PFSK-1 (cell line): ENCODE measurements around the gene KANK4.

Experiments
- POLR2AphosphoS5 ChIP-seq: IDR thresholded peaks from 2 replicates; pipeline ENCODE4 v1.6.1; 2012; ENCODE audit warnings: low read depth, mild to moderate bottlenecking, control low read depth, low read length, moderate library complexity
- SIN3A ChIP-seq: IDR thresholded peaks from 2 replicates; pipeline ENCODE4 v1.6.1; 2012; ENCODE audit warnings: mild to moderate bottlenecking, low read length, moderate library complexity, borderline replicate concordance; ENCODE audit not compliant: insufficient read depth
- TAF1 ChIP-seq: IDR thresholded peaks from 2 replicates; pipeline ENCODE4 v1.6.1; 2012; ENCODE audit warnings: low read length, control low read depth, borderline replicate concordance; ENCODE audit not compliant: insufficient read depth
- TF ChIP-seq, protein P1 (sequence below), 2 experiments: IDR thresholded peaks; 2 replicates each; pipeline versions ENCODE4 v1.6.1 to v1.8.0; 2011 to 2012; ENCODE audit warnings: low read depth in 2 of 2, low read length in 2 of 2, control low read depth in 1 of 2, inconsistent platforms in 1 of 2, mild to moderate bottlenecking in 1 of 2, moderate library complexity in 1 of 2; ENCODE audit not compliant: insufficient read depth in 1 of 2

DNA sequence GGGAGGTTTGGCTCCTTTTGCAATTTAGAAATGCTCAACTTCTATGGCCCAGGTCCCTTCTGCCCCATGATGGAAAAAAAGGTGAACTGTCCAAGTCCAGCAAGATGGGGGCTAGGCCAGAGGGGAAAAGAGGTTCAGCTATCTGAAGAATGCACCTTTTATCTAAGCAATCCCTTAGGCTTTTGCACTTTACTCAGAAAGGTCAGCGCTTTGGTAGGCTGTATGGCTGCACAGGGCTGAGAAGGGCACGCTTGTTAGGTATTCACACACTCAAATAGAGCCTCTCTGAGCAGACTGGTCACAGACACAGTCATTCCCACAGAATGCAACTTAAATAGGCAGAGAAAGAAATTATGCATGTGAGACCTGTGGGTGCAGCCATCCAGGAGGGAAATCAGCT is 31.0 kb downstream of the KANK4 start:
- TF ChIP-seq TAF1 (no peak), POLR2AphosphoS5 (no peak), SIN3A (no peak)
- TF ChIP-seq, protein P1, sequence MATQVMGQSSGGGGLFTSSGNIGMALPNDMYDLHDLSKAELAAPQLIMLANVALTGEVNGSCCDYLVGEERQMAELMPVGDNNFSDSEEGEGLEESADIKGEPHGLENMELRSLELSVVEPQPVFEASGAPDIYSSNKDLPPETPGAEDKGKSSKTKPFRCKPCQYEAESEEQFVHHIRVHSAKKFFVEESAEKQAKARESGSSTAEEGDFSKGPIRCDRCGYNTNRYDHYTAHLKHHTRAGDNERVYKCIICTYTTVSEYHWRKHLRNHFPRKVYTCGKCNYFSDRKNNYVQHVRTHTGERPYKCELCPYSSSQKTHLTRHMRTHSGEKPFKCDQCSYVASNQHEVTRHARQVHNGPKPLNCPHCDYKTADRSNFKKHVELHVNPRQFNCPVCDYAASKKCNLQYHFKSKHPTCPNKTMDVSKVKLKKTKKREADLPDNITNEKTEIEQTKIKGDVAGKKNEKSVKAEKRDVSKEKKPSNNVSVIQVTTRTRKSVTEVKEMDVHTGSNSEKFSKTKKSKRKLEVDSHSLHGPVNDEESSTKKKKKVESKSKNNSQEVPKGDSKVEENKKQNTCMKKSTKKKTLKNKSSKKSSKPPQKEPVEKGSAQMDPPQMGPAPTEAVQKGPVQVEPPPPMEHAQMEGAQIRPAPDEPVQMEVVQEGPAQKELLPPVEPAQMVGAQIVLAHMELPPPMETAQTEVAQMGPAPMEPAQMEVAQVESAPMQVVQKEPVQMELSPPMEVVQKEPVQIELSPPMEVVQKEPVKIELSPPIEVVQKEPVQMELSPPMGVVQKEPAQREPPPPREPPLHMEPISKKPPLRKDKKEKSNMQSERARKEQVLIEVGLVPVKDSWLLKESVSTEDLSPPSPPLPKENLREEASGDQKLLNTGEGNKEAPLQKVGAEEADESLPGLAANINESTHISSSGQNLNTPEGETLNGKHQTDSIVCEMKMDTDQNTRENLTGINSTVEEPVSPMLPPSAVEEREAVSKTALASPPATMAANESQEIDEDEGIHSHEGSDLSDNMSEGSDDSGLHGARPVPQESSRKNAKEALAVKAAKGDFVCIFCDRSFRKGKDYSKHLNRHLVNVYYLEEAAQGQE (IDR thresholded peaks at IDR 0.05; ENCODE audit: insufficient read depth in 1 of 2, low read depth in 2 of 2, low read length in 2 of 2), result no peak
